CD4-positive, alpha-beta T cell (primary cell): ENCODE data around the gene AGBL1. TPM values are rescaled to one million over a fixed set of nuclear protein-coding genes. Genes with fewer than 3 reads are reported as not detected.

Experiments used
- ATAC-seq: fragments of 200-7000 bp; cut with Tn5 transposase; one replicate; pipeline ENCODE4 v1.10.0; 2022; ENCODE audit warnings: mild to moderate bottlenecking; ENCODE audit not compliant: poor library complexity
- CTCF ChIA-PET: fragments of 350-600 bp; sonication (Branson Sonifier 250); formaldehyde crosslinking; loops from one replicate; lab custom pipeline; 2021; ENCODE audit warnings: antibody characterized with exemption, inconsistent platforms; lab: Charles Lee
- POLR2A ChIA-PET: fragments of 350-600 bp; sonication (Branson Sonifier 250); formaldehyde crosslinking; loops from one replicate; lab custom pipeline; 2021; ENCODE audit warnings: antibody characterized with exemption, inconsistent platforms; lab: Charles Lee
- DNase-seq, 14 experiments: peaks; one replicate each; pipeline ENCODE4 v3.0.0-alpha.2; 2013 to 2020; ENCODE audit warnings: mixed read lengths in 2 of 14
- H3K27ac ChIP-seq, 2 donors: one replicate each; pipeline versions ENCODE4 v1.5.1 to v1.7.0; 2013; ENCODE audit warnings: low read length in 2 of 2, low read depth in 1 of 2, mild to moderate bottlenecking in 1 of 2
- H3K27me3 ChIP-seq, 2 experiments: 1 replicate in 1 of 2; 2 replicates in 1 of 2; pipeline versions ENCODE4 v1.6.1 to v1.7.0; 2013; ENCODE audit warnings: low read length in 2 of 2, control low read depth in 1 of 2, mild to moderate bottlenecking in 1 of 2, moderate library complexity in 1 of 2; ENCODE audit not compliant: insufficient read depth in 2 of 2, control insufficient read depth in 1 of 2
- H3K36me3 ChIP-seq: one replicate; pipeline ENCODE4 v1.6.1; 2013; ENCODE audit warnings: low read length, control low read depth; ENCODE audit not compliant: insufficient read depth
- H3K4me1 ChIP-seq: one replicate; pipeline ENCODE4 v1.6.1; 2013; ENCODE audit warnings: low read length, control low read depth; ENCODE audit not compliant: insufficient read depth
- H3K4me3 ChIP-seq: one replicate; pipeline ENCODE4 v1.5.1; 2013; ENCODE audit warnings: mild to moderate bottlenecking, low read length, moderate library complexity
- H3K9me3 ChIP-seq, 2 experiments: 1 replicate in 1 of 2; 2 replicates in 1 of 2; pipeline versions ENCODE4 v1.6.1 to v1.7.0; 2013; ENCODE audit warnings: low read length in 2 of 2, mild to moderate bottlenecking in 2 of 2, control low read depth in 1 of 2, moderate library complexity in 1 of 2; ENCODE audit not compliant: control insufficient read depth in 1 of 2, insufficient read depth in 1 of 2
- H3K27ac Mint-ChIP-seq: one replicate; pipeline ENCODE4 v1.8.0; 2020; ENCODE audit warnings: mixed read lengths
- H3K27me3 Mint-ChIP-seq: one replicate; pipeline ENCODE4 v1.8.0; 2021; ENCODE audit warnings: mixed read lengths
- H3K36me3 Mint-ChIP-seq: one replicate; pipeline ENCODE4 v1.8.0; 2021; ENCODE audit warnings: low read depth, mixed read lengths
- H3K4me1 Mint-ChIP-seq: one replicate; pipeline ENCODE4 v1.8.0; 2021; ENCODE audit warnings: low read depth, mixed read lengths
- H3K4me3 Mint-ChIP-seq: one replicate; pipeline ENCODE4 v1.8.0; 2020; ENCODE audit warnings: mild to moderate bottlenecking, mixed read lengths
- H3K9me3 Mint-ChIP-seq: one replicate; pipeline ENCODE4 v1.8.0; 2020; ENCODE audit warnings: mixed read lengths
- CTCF ChIP-seq: fragments of 200-600 bp; IDR thresholded peaks from one replicate; pipeline ENCODE4 v1.8.0; 2022; ENCODE audit warnings: antibody characterized with exemption, mild to moderate bottlenecking
- intact Hi-C, 2 experiments: fragments of 100-400 bp; cut with DNase I in 1 of 2; cut with micrococcal nuclease in 1 of 2; formaldehyde crosslinking; loops; one replicate each; pipeline versions ENCODE4 v1.15.1 to v1.9.0; 2023 to 2025; cut with DNase I, micrococcal nuclease
- total RNA-seq, 174 experiments: library from RNA in 2 of 174; stranded (reverse) in 2 of 174; gene quantifications; one replicate each; pipeline ENCODE4 v1.2.3 and lab custom pipeline; 2021 to 2026

AGBL1 gene
- total RNA-seq, 2 experiments from 2014 or later = not detected

GRCh38 chr15:86038491-86038890, 41.2 kb upstream of the AGBL1 start:
- H3K36me3 Mint-ChIP-seq = no peaks in the 10 kb centered on the region
- no peaks in the 10 kb centered on the region for H3K9me3 ChIP-seq

GRCh38 chr15:86040356-86041033, 39.2 kb upstream of the AGBL1 start:
- Histone ChIP-seq H3K27me3 (peaks cover 6 to 8% of the 10 kb centered on the region in 2 experiments), H3K4me3 (no peak overlapping the region), H3K36me3 (no peaks in the 10 kb centered on the region), H3K27ac (no peak overlapping the region), H3K4me1 (no peaks in the 10 kb centered on the region), H3K9me3 (no peaks in the 10 kb centered on the region)
- Mint-ChIP-seq H3K36me3 (no peaks in the 10 kb centered on the region), H3K9me3 (no peaks in the 10 kb centered on the region), H3K27me3 (peaks cover 28% of the 10 kb centered on the region), H3K4me3 (no peak overlapping the region), H3K27ac (no peak overlapping the region), H3K4me1 (no peaks in the 10 kb centered on the region)
- CTCF ChIA-PET = no interaction called here
- POLR2A ChIA-PET = no interaction called here
- DNase-seq (no peak), ATAC-seq (no peak)
- TF ChIP-seq CTCF = no peak
- intact Hi-C loops = no loop called here

More at GRCh38 chr15:86038491-86038890, 41.2 kb upstream of the AGBL1 start:
- no peak for TF ChIP-seq CTCF
- H3K36me3 ChIP-seq = no peaks in the 10 kb centered on the region
- ChIA-PET POLR2A (no interaction called here), CTCF (interaction anchor here (1.2 kb wide), 1 partner anchor 13 kb away, joined by 6 read pairs; no protein-coding TSS in a partner anchor)
- Mint-ChIP-seq H3K27ac (no peak overlapping the region), H3K9me3 (no peaks in the 10 kb centered on the region), H3K4me3 (no peak overlapping the region), H3K4me1 (no peaks in the 10 kb centered on the region), H3K27me3 (peaks cover 28% of the 10 kb centered on the region)
- H3K27me3 ChIP-seq = peaks cover 5 to 6% of the 10 kb centered on the region in 2 experiments
- no peaks in the 10 kb centered on the region for H3K4me1 ChIP-seq
- no peak overlapping the region for H3K4me3 ChIP-seq
- no peak for ATAC-seq
- intact Hi-C loops = no loop called here
- H3K27ac ChIP-seq = no peak overlapping the region
- DNase-seq = no peak

- no peak overlapping the region for H3K4me3 ChIP-seq
- Mint-ChIP-seq H3K9me3 (no peaks in the 10 kb centered on the region), H3K27me3 (peaks cover 28% of the 10 kb centered on the region), H3K4me1 (no peaks in the 10 kb centered on the region), H3K4me3 (no peak overlapping the region), H3K27ac (no peak overlapping the region), H3K36me3 (no peaks in the 10 kb centered on the region)
- no peak for TF ChIP-seq CTCF
- H3K9me3 ChIP-seq = no peaks in the 10 kb centered on the region
- DNase-seq (no peak), ATAC-seq (no peak)
- POLR2A ChIA-PET = no interaction called here
- intact Hi-C loops = no loop called here
- CTCF ChIA-PET = no interaction called here
- H3K27me3 ChIP-seq = peaks cover 8% of the 10 kb centered on the region in 2 experiments
- H3K27ac ChIP-seq = no peak overlapping the region
- H3K36me3 ChIP-seq = no peaks in the 10 kb centered on the region
- no peaks in the 10 kb centered on the region for H3K4me1 ChIP-seq
Measured at GRCh38 chr15:86041399-86041798, 38.3 kb upstream of the AGBL1 start.
